AG09309 (cell line): ENCODE measurements around the gene RAD51B.

Experiments
- DNase-seq: peaks from one replicate; pipeline ENCODE4 v3.0.0-alpha.2; 2010; ENCODE audit warnings: low read depth
- H3K4me3 ChIP-seq: 2 replicates; pipeline ENCODE4 v1.5.1; 2011; ENCODE audit warnings: mild to moderate bottlenecking, low read depth, low read length, moderate library complexity; ENCODE audit not compliant: control insufficient read depth
- CTCF ChIP-seq: IDR thresholded peaks from 2 replicates; pipeline ENCODE4 v1.5.1; 2011; ENCODE audit warnings: mild to moderate bottlenecking, low read depth, low read length, inconsistent platforms; ENCODE audit not compliant: insufficient read depth, control insufficient read depth; ENCODE audit errors: missing control alignments

RAD51B gene

GRCh38 chr14:68768316-68768715 lies 948.7 kb downstream of the RAD51B start:
- no peak for TF ChIP-seq CTCF
- DNase-seq, result no peak
- H3K4me3 ChIP-seq, result no peak overlapping the region

GRCh38 chr14:68770051-68770450 lies 950.5 kb downstream of the RAD51B start:
- no peak for DNase-seq
- H3K4me3 ChIP-seq, result no peak overlapping the region
- no peak for TF ChIP-seq CTCF

DNA sequence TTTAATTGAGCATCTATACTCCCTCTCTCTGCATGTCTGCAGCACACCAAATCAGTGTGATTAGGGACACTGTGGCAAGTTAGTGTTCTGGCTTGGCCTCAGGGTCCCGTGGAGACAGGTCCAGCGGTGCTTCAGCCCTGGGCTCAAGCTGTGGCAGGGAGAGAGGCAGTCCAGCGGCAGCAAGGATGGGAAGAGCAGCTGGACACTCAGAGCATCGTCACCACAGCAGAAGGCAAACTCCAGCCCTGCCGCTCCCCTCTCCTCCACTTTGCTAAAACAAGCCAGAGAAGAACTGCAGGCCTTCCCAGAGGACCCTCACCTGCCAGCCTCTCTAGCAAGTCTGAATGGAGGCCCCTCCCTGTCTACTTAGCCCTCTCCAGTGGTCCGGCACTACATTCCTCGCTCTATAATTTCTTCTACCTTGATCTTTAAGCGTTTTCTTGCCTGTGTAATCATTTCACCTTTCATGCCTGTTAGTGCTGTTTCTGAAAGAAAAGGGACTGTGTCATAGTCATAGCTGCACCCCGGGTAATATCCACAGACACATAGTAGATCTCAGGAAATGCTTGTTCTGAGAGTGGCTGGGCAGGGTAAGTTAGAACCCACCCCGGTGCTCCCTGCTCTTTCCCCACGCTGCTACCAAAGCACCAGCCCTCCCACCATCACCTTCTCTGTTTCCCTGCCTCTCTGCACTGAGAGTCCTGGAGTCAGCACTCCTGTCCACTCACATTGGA lies 951.1 kb downstream of the RAD51B start:
- no peak overlapping the region for H3K4me3 ChIP-seq
- no peak for TF ChIP-seq CTCF
- DNase-seq, result no peak

GRCh38 chr14:68771631-68772030 lies 952.1 kb downstream of the RAD51B start:
- H3K4me3 ChIP-seq, result no peak overlapping the region
- no peak for TF ChIP-seq CTCF
- no peak for DNase-seq

- DNase-seq, result no peak
- no peak for TF ChIP-seq CTCF
Observed at GRCh38 chr14:68772761-68773381, 953.3 kb downstream of the RAD51B start.

GRCh38 chr14:68774771-68775613 lies 955.4 kb downstream of the RAD51B start:
- peak; percentile 84 for DNase-seq
- TF ChIP-seq CTCF, result peak; percentile 29
- H3K4me3 ChIP-seq, result no peak overlapping the region

More at GRCh38 chr14:68772761-68773381, 953.3 kb downstream of the RAD51B start:
- no peak overlapping the region for H3K4me3 ChIP-seq
